Gastrocnemius medialis (tissue), 4 donors: ENCODE results near the gene TIMM17A. TPM values are rescaled to one million over a fixed set of nuclear protein-coding genes. Genes with fewer than 3 reads are reported as not detected.

Experiments
- ATAC-seq, 2 donors: fragments of 150-250 bp; one replicate each; pipeline ENCODE4 v1.9.1; 2016
- DNase-seq, 2 donors: peaks; one replicate each; pipeline ENCODE4 v3.0.0-alpha.2; 2019
- H3K27ac ChIP-seq, 4 donors: fragments of 200-600 bp; sonication (generic); 1 replicate in 1 of 4; 2 replicates in 3 of 4; pipeline ENCODE4 v1.5.1; 2016 to 2018; ENCODE audit warnings: mild to moderate bottlenecking in 2 of 4, moderate library complexity in 1 of 4
- H3K27me3 ChIP-seq, 3 donors: fragments of 200-600 bp; sonication (generic) in 2 of 3; 1 replicate in 1 of 3; 2 replicates in 2 of 3; pipeline versions ENCODE4 v1.5.1 to v1.6.0; 2016 to 2019; ENCODE audit warnings: mild to moderate bottlenecking in 1 of 3, moderate library complexity in 1 of 3
- H3K36me3 ChIP-seq, 2 donors: fragments of 200-600 bp; sonication (generic) in 1 of 2; one replicate each; pipeline ENCODE4 v1.5.1; 2017 to 2018
- H3K4me1 ChIP-seq, 2 donors: fragments of 200-600 bp; sonication (generic) in 1 of 2; one replicate each; pipeline ENCODE4 v1.5.1; 2016 to 2017; ENCODE audit warnings: mild to moderate bottlenecking in 2 of 2
- H3K4me3 ChIP-seq, 4 donors: fragments of 200-600 bp; sonication (generic) in 3 of 4; 1 replicate in 1 of 4; 2 replicates in 3 of 4; pipeline ENCODE4 v1.5.1; 2016 to 2019; ENCODE audit warnings: mild to moderate bottlenecking in 2 of 4
- H3K9me3 ChIP-seq, 3 donors: fragments of 200-600 bp; sonication (generic) in 2 of 3; 1 replicate in 1 of 3; 2 replicates in 2 of 3; pipeline ENCODE4 v1.5.1; 2016 to 2019
- CTCF ChIP-seq, 5 experiments: fragments of 450-650 bp in 3 of 5; fragments of 200-600 bp in 2 of 5; sonication (generic) in 2 of 5; IDR thresholded peaks in 4 of 5; conservative IDR thresholded peaks in 1 of 5; 1 replicate in 4 of 5; 2 replicates in 1 of 5; pipeline ENCODE4 v1.5.1; 2016 to 2019; ENCODE audit warnings: antibody characterized with exemption in 5 of 5, mild to moderate bottlenecking in 3 of 5, moderate library complexity in 3 of 5
- POLR2A ChIP-seq, 2 donors: fragments of 450-650 bp; IDR thresholded peaks; one replicate each; pipeline ENCODE4 v1.6.1; 2017; ENCODE audit warnings: antibody characterized with exemption in 2 of 2, mild to moderate bottlenecking in 2 of 2, moderate library complexity in 2 of 2
- in situ Hi-C, 4 donors: fragments of 200-750 bp; cut with MboI; loops; one replicate each; pipeline versions ENCODE4 v1.15.0 to v1.8.0; 2017; ENCODE audit warnings: low sequenced_read_pairs in 4 of 4
- intact Hi-C: fragments of 100-400 bp; cut with DNase I; formaldehyde crosslinking; loops from one replicate; pipeline ENCODE4 v1.15.1; 2023; ENCODE audit warnings: low total_unique reads
- total RNA-seq, 4 donors: library from RNA; depleted of rRNA; stranded (reverse); fragments of >200 nt; gene quantifications; one replicate each; pipeline versions ENCODE4 v1.1.0 to v1.2.3, GENCODE V29; 2016

The TIMM17A gene
- total RNA-seq, 4 donors from 2014 or later = 33.6 to 67.6 (median 43.3) TPM

GRCh38 chr1:201941420-201942128 lies 13.7 kb upstream of the TIMM17A start:
- peak; percentile 18 to 54 for DNase-seq
- Histone ChIP-seq H3K4me1 (peaks cover 35 to 51% of the 10 kb centered on the region in 2 donors), H3K9me3 (no peaks in the 10 kb centered on the region), H3K27me3 (no peaks in the 10 kb centered on the region), H3K36me3 (no peaks in the 10 kb centered on the region), H3K27ac (peak overlapping the region; percentile 82 to 84 (median 84)), H3K4me3 (peak overlapping the region; percentile 23 to 62 (median 40))
- in situ Hi-C loops (no loop called here), intact Hi-C loops (no loop called here)
- ATAC-seq = peak; percentile 29 to 47
- no peak for TF ChIP-seq POLR2A (IDR thresholded peaks at IDR 0.05)

- DNase-seq (no peak), ATAC-seq (no peak)
- in situ Hi-C loops = no loop called here
- H3K36me3 ChIP-seq = no peaks in the 10 kb centered on the region
- H3K27me3 ChIP-seq = no peaks in the 10 kb centered on the region
- H3K9me3 ChIP-seq = no peaks in the 10 kb centered on the region
- TF ChIP-seq CTCF (IDR thresholded peaks at IDR 0.05 in 4 of 5, conservative IDR thresholded peaks at IDR 0.05 in 1 of 5) (no peak), POLR2A (IDR thresholded peaks at IDR 0.05) (no peak)
- intact Hi-C loops = no loop called here
- peaks cover 40 to 55% of the 10 kb centered on the region in 2 donors for H3K4me1 ChIP-seq
- H3K4me3 ChIP-seq = peak overlapping the region in 3 of 4 donors; percentile 40 to 62 (median 41)
- H3K27ac ChIP-seq = peak overlapping the region; percentile 82 to 84 (median 84)
These were observed 13.2 kb upstream of the TIMM17A start for GRCh38 chr1:201942129-201942495.

- TF ChIP-seq POLR2A (IDR thresholded peaks at IDR 0.05) (no peak), CTCF (IDR thresholded peaks at IDR 0.05 in 4 of 5, conservative IDR thresholded peaks at IDR 0.05 in 1 of 5) (no peak)
- Histone ChIP-seq H3K27ac (peak overlapping the region; percentile 82 to 84 (median 84)), H3K27me3 (no peaks in the 10 kb centered on the region), H3K36me3 (no peaks in the 10 kb centered on the region), H3K4me3 (peak overlapping the region; percentile 57 to 74 (median 62)), H3K4me1 (peaks cover 43 to 47% of the 10 kb centered on the region in 2 donors), H3K9me3 (no peaks in the 10 kb centered on the region)
- ATAC-seq (no peak), DNase-seq (no peak)
- intact Hi-C loops (no loop called here), in situ Hi-C loops (no loop called here)
These were observed 11.3 kb upstream of the TIMM17A start for GRCh38 chr1:201944002-201944401.

GRCh38 chr1:201944639-201945038 lies 10.7 kb upstream of the TIMM17A start:
- no peaks in the 10 kb centered on the region for H3K27me3 ChIP-seq
- H3K4me3 ChIP-seq = peak overlapping the region; percentile 57 to 74 (median 62)
- intact Hi-C loops (no loop called here), in situ Hi-C loops (no loop called here)
- DNase-seq = no peak
- peaks cover 37 to 41% of the 10 kb centered on the region in 2 donors for H3K4me1 ChIP-seq
- no peak for TF ChIP-seq POLR2A (IDR thresholded peaks at IDR 0.05)
- no peak for TF ChIP-seq CTCF (IDR thresholded peaks at IDR 0.05 in 4 of 5, conservative IDR thresholded peaks at IDR 0.05 in 1 of 5)
- H3K36me3 ChIP-seq = no peaks in the 10 kb centered on the region
- H3K27ac ChIP-seq = peak overlapping the region; percentile 82 to 84 (median 84)
- no peaks in the 10 kb centered on the region for H3K9me3 ChIP-seq
- ATAC-seq = no peak

GRCh38 chr1:201945157-201945556 lies 10.1 kb upstream of the TIMM17A start:
- ATAC-seq (no peak), DNase-seq (no peak)
- H3K27ac ChIP-seq = peak overlapping the region; percentile 82 to 84 (median 84)
- intact Hi-C loops = no loop called here
- peaks cover 34 to 38% of the 10 kb centered on the region in 2 donors for H3K4me1 ChIP-seq
- TF ChIP-seq POLR2A (IDR thresholded peaks at IDR 0.05) (no peak), CTCF (IDR thresholded peaks at IDR 0.05 in 4 of 5, conservative IDR thresholded peaks at IDR 0.05 in 1 of 5) (peak in 3 of 5 experiments; percentile 13 to 28 (median 22))
- H3K36me3 ChIP-seq = no peaks in the 10 kb centered on the region
- H3K27me3 ChIP-seq = no peaks in the 10 kb centered on the region
- H3K4me3 ChIP-seq = peak overlapping the region; percentile 57 to 74 (median 62)
- in situ Hi-C loops = no loop called here
- H3K9me3 ChIP-seq = no peaks in the 10 kb centered on the region
